Endothelial cell of umbilical vein (primary cell): ENCODE results near the gene ZHX3.

ENCODE experiments used
- CTCF ChIP-seq, 2 donors: IDR thresholded peaks; 1 replicate in 1 of 2; 2 replicates in 1 of 2; pipeline ENCODE4 v1.5.1; 2011; ENCODE audit warnings: low read length in 2 of 2, mild to moderate bottlenecking in 2 of 2, moderate library complexity in 2 of 2, control low read depth in 1 of 2, inconsistent platforms in 1 of 2, low read depth in 1 of 2; ENCODE audit not compliant: insufficient read depth in 1 of 2; ENCODE audit errors: extremely low read depth in 1 of 2
- MYC ChIP-seq: IDR thresholded peaks from one replicate; pipeline ENCODE4 v1.6.1; 2011; ENCODE audit warnings: mild to moderate bottlenecking, low read depth, low read length
- POLR2A ChIP-seq: IDR thresholded peaks from 2 replicates; pipeline ENCODE4 v1.6.1; 2012; ENCODE audit warnings: low read depth, mild to moderate bottlenecking, control low read depth, low read length

GRCh38 chr20:41261790-41262717, 55.5 kb downstream of the ZHX3 start:
- TF ChIP-seq POLR2A = no peak
- TF ChIP-seq CTCF (IDR thresholded peaks at IDR 0.05; ENCODE audit: extremely low read depth in 1 of 2, insufficient read depth in 1 of 2, low read depth in 1 of 2, low read length in 2 of 2) = no peak
- no peak for TF ChIP-seq MYC
